Gastroesophageal sphincter (tissue), 4 donors: ENCODE measurements around the gene FBXO42. TPM values are rescaled to one million over a fixed set of nuclear protein-coding genes. Genes with fewer than 3 reads are reported as not detected.

Source experiments
- ATAC-seq: fragments of 150-250 bp; one replicate; pipeline ENCODE4 v1.9.1; 2016; ENCODE audit warnings: mild to moderate bottlenecking, moderate library complexity
- H3K27ac ChIP-seq, 4 donors: fragments of 200-600 bp; sonication (generic) in 3 of 4; 1 replicate in 3 of 4; 2 replicates in 1 of 4; pipeline ENCODE4 v1.5.1; 2016 to 2019
- H3K27me3 ChIP-seq: fragments of 200-600 bp; sonication (generic); one replicate; pipeline ENCODE4 v1.5.1; 2019
- H3K36me3 ChIP-seq, 2 donors: fragments of 200-600 bp; sonication (generic); one replicate each; pipeline ENCODE4 v1.5.1; 2019; ENCODE audit warnings: control low read depth in 1 of 2
- H3K4me1 ChIP-seq, 3 donors: fragments of 200-600 bp; sonication (generic); 1 replicate in 2 of 3; 2 replicates in 1 of 3; pipeline ENCODE4 v1.5.1; 2016 to 2019; ENCODE audit warnings: control low read depth in 2 of 3
- H3K4me3 ChIP-seq, 2 donors: fragments of 200-600 bp; sonication (generic); one replicate each; pipeline ENCODE4 v1.5.1; 2019; ENCODE audit warnings: mild to moderate bottlenecking in 1 of 2, moderate library complexity in 1 of 2
- H3K9me3 ChIP-seq, 3 donors: fragments of 200-600 bp; sonication (generic); one replicate each; pipeline ENCODE4 v1.5.1; 2017 to 2019; ENCODE audit warnings: control low read depth in 2 of 3
- EP300 ChIP-seq: sonication (generic); formaldehyde crosslinking; IDR thresholded peaks from one replicate; pipeline ENCODE4 v1.6.1; 2017; ENCODE audit warnings: antibody characterized with exemption, mild to moderate bottlenecking
- POLR2A ChIP-seq, 2 donors: fragments of 450-650 bp; IDR thresholded peaks; one replicate each; pipeline ENCODE4 v1.6.1; 2017; ENCODE audit warnings: antibody characterized with exemption in 2 of 2, mild to moderate bottlenecking in 2 of 2, moderate library complexity in 1 of 2
- POLR2AphosphoS5 ChIP-seq: sonication (generic); formaldehyde crosslinking; IDR thresholded peaks from one replicate; pipeline ENCODE4 v1.6.1; 2017; ENCODE audit warnings: antibody characterized with exemption
- WGBS, 2 donors: methylation state at CpG; one replicate each; pipeline ENCODE4 v1.1.5; 2018; ENCODE audit warnings: low coverage in 1 of 2; 5-methylcytosine and 5-hydroxymethylcytosine counted together
- total RNA-seq, 4 donors: library from RNA; depleted of rRNA; stranded (reverse); fragments of >200 nt; gene quantifications; one replicate each; pipeline ENCODE4 v1.1.0, GENCODE V29; 2016
- TF ChIP-seq, protein P1 (sequence below), 4 experiments: fragments of 200-600 bp in 2 of 4; fragments of 450-650 bp in 2 of 4; sonication (generic) in 1 of 4; IDR thresholded peaks; one replicate each; pipeline ENCODE4 v1.5.1; 2017 to 2019; ENCODE audit warnings: antibody characterized with exemption in 4 of 4, mild to moderate bottlenecking in 2 of 4, moderate library complexity in 2 of 4

The FBXO42 gene
- total RNA-seq, 4 donors from 2014 or later: 26.8 to 33.0 (median 29.7) TPM

- Histone ChIP-seq H3K27me3 (no peaks in the 10 kb centered on the region), H3K4me3 (no peak overlapping the region), H3K4me1 (peaks cover 0 to 27% (median 7%) of the 10 kb centered on the region in 3 donors), H3K36me3 (no peaks in the 10 kb centered on the region), H3K9me3 (no peaks in the 10 kb centered on the region), H3K27ac (no peak overlapping the region)
- ATAC-seq: no peak
- TF ChIP-seq POLR2AphosphoS5 (no peak), EP300 (no peak)
- TF ChIP-seq, protein P1, sequence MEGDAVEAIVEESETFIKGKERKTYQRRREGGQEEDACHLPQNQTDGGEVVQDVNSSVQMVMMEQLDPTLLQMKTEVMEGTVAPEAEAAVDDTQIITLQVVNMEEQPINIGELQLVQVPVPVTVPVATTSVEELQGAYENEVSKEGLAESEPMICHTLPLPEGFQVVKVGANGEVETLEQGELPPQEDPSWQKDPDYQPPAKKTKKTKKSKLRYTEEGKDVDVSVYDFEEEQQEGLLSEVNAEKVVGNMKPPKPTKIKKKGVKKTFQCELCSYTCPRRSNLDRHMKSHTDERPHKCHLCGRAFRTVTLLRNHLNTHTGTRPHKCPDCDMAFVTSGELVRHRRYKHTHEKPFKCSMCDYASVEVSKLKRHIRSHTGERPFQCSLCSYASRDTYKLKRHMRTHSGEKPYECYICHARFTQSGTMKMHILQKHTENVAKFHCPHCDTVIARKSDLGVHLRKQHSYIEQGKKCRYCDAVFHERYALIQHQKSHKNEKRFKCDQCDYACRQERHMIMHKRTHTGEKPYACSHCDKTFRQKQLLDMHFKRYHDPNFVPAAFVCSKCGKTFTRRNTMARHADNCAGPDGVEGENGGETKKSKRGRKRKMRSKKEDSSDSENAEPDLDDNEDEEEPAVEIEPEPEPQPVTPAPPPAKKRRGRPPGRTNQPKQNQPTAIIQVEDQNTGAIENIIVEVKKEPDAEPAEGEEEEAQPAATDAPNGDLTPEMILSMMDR (IDR thresholded peaks at IDR 0.05): no peak
- WGBS, 2 donors: 55% methylated on average over 3 of the region's 3 CpGs; no CpG with 5 or more reads in 1 of the 2 donors
Observed at GRCh38 chr1:16213013-16213412, 139.3 kb downstream of the FBXO42 start.

- Histone ChIP-seq H3K27ac (no peak within 1 kb of the TSS), H3K4me1 (peaks cover 0 to 27% (median 6%) of the 10 kb centered on the region in 3 donors), H3K9me3 (no peaks in the 10 kb centered on the region), H3K4me3 (no peak within 1 kb of the TSS), H3K36me3 (no peaks in the 10 kb centered on the region), H3K27me3 (no peaks in the 10 kb centered on the region)
- WGBS, 2 donors: 70% methylated on average over 2 of the region's 14 CpGs; no CpG with 5 or more reads in 1 of the 2 donors
- TF ChIP-seq POLR2AphosphoS5 (no peak), POLR2A (IDR thresholded peaks at IDR 0.05) (no peak), EP300 (no peak)
- TF ChIP-seq, protein P1 (IDR thresholded peaks at IDR 0.05): no peak
- no peak for ATAC-seq
Observed at GRCh38 chr1:16212251-16212961, 139.9 kb downstream of the FBXO42 start, which contains the start of gene ARHGEF19. Gene ARHGEF19, minus strand, starts transcription at chr1:16212652. Its CDS starts 3,598 bp downstream, at chr1:16209054.

- Histone ChIP-seq H3K9me3 (no peaks in the 10 kb centered on the region), H3K36me3 (no peaks in the 10 kb centered on the region), H3K4me3 (no peak overlapping the region), H3K4me1 (peaks cover 0 to 30% (median 7%) of the 10 kb centered on the region in 3 donors), H3K27ac (no peak overlapping the region), H3K27me3 (no peaks in the 10 kb centered on the region)
- ATAC-seq: no peak
- TF ChIP-seq EP300 (no peak), POLR2AphosphoS5 (no peak), POLR2A (IDR thresholded peaks at IDR 0.05) (no peak)
- TF ChIP-seq, protein P1 (IDR thresholded peaks at IDR 0.05): no peak
- WGBS, 2 donors: 33% methylated on average over 3 of the region's 6 CpGs; no CpG with 5 or more reads in 1 of the 2 donors
Observed at GRCh38 chr1:16211824-16212223, 140.5 kb downstream of the FBXO42 start.

GRCh38 chr1:16210581-16210980 is 141.7 kb downstream of the FBXO42 start:
- TF ChIP-seq POLR2AphosphoS5 (no peak), POLR2A (IDR thresholded peaks at IDR 0.05) (no peak), EP300 (no peak)
- TF ChIP-seq, protein P1 (IDR thresholded peaks at IDR 0.05): no peak

More at GRCh38 chr1:16210581-16210980, 141.7 kb downstream of the FBXO42 start:
- 50 to 74% methylated on average over 1 to 3 of the region's 4 CpGs for WGBS, 2 donors
- no peaks in the 10 kb centered on the region for H3K9me3 ChIP-seq
- ATAC-seq: no peak
- peaks cover 0 to 27% (median 9%) of the 10 kb centered on the region in 3 donors for H3K4me1 ChIP-seq
- H3K4me3 ChIP-seq: no peak overlapping the region
- no peaks in the 10 kb centered on the region for H3K36me3 ChIP-seq
- no peaks in the 10 kb centered on the region for H3K27me3 ChIP-seq
- no peak overlapping the region for H3K27ac ChIP-seq
